NCI-H1105 treated with DMSO at 0.1 percent for 48 hours (cell line): ENCODE measurements around the gene ALKAL2.
"Not testable (repeated sequence)": the region's sequence is repeated elsewhere in the genome, so short reads cannot be mapped to it uniquely, and the experiment has no call there.

ENCODE experiments used
- DNase-seq: peaks from one replicate; lab custom pipeline; 2025; lab: John Stamatoyannopoulos, UW

ALKAL2 gene, protein sequence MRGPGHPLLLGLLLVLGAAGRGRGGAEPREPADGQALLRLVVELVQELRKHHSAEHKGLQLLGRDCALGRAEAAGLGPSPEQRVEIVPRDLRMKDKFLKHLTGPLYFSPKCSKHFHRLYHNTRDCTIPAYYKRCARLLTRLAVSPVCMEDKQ

GRCh38 chr2:287911-288757 is at the start of gene ALKAL2:
Gene ALKAL2 (minus strand): TSS chr2:288091. CDS start chr2:287835, 256 bp downstream.
- DNase-seq: no peak

DNA sequence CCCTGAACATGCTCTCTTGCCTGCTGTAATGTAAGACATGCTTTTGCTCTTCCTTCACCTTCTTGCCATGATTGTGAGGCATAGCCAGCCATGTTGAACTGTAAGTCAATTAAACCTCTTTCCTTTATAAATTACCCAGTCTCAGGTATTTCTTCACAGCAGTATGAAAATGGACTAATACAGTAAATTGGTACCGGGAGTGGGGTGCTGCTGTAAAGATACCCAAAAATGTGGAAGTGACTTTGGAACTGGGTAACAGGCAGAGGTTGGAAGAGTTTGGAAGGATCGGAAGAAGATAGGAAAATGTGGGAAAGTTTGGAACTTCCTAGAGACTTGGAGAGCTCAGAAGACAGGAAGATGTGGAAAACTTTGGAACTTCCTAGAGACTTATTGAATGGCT is 49.1 kb upstream of the ALKAL2 start:
- DNase-seq: not testable (repeated sequence)

GRCh38 chr2:336360-336759 is 48.5 kb upstream of the ALKAL2 start:
- no peak for DNase-seq

DNA sequence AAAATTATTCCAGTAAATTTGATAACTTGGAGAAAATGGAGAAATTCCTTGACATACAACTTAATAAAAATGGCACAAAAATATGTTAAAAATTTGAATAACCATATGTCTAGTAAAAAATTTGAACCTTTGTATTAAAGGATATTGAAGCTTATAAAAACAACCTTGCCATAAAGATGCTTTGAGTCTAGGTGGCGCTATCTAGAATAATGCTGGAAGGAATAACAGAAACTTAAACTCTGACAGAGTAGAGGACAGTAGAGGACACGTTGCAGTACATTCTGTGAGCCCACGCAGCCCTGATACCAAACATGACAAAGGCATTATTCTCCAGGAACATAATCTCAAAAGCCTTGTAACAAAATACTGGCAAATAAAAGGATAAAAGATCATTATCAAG is 44.7 kb upstream of the ALKAL2 start:
- no peak for DNase-seq

- DNase-seq: no peak
Observed at GRCh38 chr2:328761-329160, 40.9 kb upstream of the ALKAL2 start.

DNA sequence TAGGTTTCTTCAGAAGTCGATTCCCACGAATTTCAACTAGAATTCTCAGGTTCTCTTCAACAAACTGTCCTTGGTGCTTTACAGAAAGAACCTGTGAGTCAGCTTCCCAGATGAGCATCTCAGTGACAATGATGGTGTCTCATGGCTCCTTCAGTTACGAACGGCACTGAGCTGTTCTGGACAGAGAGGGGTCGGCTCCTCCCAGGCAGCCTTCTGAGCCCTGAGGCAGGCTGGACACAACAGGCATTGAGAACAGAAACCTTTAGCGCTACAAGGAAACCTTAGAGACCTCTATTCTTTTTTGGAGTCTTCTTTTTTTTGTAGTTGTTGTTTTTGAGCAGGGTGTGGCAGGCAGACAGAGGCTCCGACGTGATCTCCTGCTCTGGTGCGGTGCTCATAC is 35.1 kb upstream of the ALKAL2 start:
- no peak for DNase-seq

- no peak for DNase-seq
Observed at GRCh38 chr2:322326-322725, 34.4 kb upstream of the ALKAL2 start.

GRCh38 chr2:320561-320960 is 32.7 kb upstream of the ALKAL2 start:
- no peak for DNase-seq

DNA sequence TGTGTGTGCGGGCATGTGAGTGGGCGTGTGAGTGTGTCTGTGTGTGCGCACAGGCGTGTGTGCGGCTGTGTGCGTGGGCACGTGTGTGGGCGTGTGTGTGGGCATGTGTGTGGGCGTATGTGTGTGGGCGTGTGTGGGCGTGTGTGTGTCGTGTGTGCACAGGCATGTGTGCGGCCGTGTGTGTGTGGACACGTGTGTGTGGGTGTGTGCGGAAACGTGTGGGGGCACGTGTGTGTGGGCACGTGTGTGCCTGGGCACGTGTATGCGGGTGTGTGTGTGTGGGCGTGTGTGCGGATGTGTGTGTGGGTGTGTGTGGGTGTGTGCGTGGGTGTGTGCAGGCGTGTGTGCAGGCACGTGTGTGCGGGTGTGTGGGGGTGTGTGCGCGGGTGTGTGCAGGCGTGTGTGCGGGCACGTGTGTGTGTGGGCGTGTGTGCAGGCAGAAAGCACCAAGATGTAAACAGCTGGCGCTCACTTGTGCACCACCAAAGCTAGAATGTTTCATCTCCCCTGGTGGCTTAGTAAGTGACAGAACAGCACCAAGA is 31.2 kb upstream of the ALKAL2 start:
- DNase-seq: no peak

- no peak for DNase-seq
Observed at GRCh38 chr2:317501-318424, 29.9 kb upstream of the ALKAL2 start.

DNA sequence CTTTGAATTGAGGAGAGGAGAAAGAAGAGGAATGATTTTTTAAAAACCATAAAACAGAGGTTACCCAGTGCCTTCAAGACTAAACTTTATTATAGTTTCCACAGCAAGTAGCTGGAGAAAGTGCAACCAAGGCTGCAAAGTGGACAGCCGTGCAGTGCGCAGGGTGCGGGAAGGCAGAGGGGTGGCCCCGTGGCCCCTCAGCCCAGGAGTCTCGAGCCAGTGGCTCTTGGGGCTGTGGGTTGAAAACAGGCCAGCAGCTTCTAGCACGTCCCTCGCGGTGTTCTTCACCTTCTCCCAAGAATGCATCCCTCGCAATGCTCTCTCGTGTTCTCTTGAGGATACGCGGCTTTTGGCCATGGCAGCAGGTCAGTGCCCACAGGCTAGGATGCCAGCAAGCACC is 28.5 kb upstream of the ALKAL2 start:
- no peak for DNase-seq

DNA sequence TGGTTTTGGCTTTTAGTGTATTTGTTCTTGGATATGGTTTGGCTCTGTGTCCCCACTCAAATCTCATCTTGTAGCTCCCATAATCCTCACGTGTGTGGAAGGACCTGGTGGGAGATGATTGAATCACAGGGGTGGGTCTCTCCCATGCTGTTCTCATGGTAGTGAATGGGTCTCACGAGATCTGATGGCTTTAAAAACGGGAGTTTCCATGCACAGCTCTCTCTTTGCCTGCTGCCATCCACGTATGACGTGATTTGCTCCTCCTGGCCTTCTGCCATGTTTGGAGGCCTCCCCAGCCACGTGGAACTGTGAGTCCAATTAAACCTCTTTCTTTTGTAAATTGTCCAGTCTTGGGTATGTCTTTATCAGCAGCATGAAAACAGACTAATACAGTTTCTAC is 28.0 kb upstream of the ALKAL2 start:
- not testable (repeated sequence) for DNase-seq

DNA sequence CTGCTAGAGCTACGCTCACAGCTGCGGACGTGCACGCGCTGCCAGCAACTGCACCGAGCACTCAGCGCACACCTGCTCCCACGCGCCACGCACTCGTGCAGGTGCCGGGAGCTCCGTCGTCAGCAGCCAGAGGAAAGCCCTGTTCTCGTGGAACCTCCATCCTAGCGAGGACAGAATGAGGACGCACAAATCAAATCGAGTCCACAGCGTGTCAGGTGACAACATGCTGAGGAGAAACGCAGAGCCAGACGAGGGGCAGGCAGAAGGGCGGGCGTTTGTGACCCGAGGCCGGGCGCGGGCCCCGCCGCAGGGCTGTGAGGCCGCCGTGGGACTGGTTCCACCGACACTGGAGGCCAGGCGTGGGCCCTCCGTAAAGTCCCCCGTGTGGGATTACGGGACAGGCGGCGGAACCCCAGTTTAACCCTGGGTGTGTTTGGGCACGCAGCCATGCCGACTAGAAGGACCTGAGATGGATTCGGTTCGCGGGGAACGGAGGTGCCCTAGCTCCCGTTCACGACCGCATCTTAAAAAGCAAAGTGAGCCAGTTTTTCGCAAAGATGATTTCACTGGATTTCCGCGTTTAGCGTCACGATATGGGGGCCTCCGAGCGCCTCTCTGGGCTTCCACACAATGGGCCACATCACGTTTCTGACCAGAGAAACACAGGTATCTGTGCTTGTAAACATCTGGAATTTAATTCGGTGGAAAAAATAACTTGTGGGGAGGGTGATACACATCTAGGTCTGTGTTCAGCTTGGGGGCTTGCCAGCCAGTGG is 26.9 kb upstream of the ALKAL2 start:
- no peak for DNase-seq

- no peak for DNase-seq
Observed at GRCh38 chr2:313991-314390, 26.1 kb upstream of the ALKAL2 start.

GRCh38 chr2:310994-311393 is 23.1 kb upstream of the ALKAL2 start:
- DNase-seq: no peak

- DNase-seq: no peak
Observed at GRCh38 chr2:309954-310510, 22.1 kb upstream of the ALKAL2 start.

DNA sequence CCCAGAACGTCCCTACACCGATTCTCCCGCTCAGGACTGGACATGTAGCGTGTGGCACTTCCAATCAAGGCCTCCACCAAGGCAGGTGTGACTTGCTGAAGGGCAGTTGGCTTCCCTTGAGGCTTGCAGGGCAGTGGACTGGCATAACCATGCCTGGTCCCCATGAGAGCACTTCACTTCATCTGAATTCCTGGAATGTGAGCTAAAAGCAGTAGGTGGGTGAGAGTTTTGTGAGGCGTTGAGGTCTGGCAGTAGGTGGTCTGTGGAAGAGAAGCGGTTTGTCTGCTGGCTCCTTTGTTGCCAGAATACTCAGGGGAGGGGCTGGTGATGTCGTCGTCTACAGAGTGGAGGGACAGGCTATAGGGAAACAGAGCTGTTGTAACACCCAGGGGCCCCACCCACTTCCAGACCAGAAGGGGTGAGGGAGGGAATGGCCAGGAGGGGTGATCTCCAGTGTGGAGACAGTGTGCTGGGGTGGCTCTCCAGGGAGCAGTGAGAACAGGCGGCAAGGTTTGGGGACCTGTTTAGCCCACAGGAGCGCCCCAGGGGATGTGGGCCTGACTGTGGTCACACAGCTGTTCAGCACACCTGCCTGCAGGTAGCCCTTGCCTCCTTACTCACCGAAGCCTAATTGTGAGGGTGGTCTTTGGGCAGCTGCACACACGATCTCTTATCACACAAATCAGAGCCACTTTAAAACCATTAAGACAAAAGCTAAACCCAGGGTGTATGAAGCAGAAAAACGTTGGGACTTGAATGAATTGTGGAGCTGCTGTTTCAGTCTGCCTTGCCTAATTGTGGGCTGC is 21.5 kb upstream of the ALKAL2 start:
- no peak for DNase-seq

GRCh38 chr2:305366-305765 is 17.5 kb upstream of the ALKAL2 start:
- DNase-seq: no peak

DNA sequence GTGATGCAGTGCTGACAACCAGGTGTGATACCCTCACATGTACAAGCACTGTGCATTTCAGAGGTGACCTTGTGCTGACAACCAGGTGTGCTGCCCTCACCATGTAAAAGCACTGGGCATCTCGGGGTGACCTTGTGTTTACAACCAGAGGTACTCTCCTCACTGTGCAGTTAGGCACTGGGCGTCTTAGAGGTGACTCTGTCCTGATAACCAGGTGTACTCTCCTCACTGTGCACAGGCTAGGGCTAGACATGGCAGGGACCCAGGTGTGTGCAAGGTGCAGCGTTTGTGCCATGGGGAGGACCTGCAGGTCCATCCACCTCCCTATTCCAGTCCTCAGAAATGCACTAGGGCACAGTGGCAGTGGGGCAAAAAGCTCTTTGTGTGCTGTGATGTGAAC is 8.5 kb upstream of the ALKAL2 start:
- no peak for DNase-seq

DNA sequence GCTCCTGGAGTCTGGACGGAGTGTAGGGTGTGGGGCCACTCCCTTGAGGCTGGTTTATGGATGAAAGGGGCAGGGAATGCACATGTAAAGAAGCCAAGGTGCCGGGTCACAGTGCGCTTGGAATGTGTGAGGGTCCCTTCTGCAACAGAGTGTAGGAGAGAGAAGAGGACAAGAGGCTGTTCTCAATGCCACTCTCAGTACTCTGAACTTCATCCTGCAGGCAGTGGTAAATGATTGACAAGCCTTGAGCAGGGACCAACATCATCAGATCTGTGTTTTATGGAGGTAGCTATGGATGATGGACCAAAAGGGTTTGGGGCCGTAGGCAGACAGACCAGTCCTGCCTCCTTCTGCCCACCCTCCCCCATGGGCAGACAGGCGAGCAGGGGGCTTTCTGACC is 7.2 kb upstream of the ALKAL2 start:
- no peak for DNase-seq
